Measurements from ENCODE around the gene NOD1.

DNA sequence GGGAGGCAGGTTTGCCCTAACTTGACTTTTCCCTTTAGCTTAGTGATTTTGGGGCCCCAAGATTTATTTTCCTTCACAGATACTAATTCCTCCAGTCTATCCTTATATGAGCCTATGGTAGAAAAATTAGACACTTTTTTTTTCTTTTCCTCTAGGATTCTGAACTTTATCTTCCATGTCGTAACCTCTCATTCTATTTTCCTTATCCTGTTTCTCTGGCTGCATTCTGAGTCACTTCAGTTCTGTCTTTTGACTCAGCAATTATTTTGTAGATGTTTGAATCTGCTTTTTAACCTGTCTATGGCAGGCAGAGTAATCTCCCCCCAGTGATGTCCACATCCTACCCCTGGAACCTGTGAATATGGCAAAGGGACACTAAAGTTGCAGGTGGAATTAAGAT lies 7.1 kb upstream of the NOD1 start:
- TF ChIP-seq EZH2 (IDR thresholded peaks at IDR 0.05; ENCODE audit: insufficient read depth, poor library complexity, severe bottlenecking), result no peak
- no peak for TF ChIP-seq EZH2phosphoT487 (IDR thresholded peaks at IDR 0.05; ENCODE audit: insufficient read depth, low read depth)

Data from GM23248 (cell line).